Measurements from ENCODE around the gene MCM3AP. TPM values are rescaled to one million over a fixed set of nuclear protein-coding genes. Genes with fewer than 3 reads are reported as not detected.

Gene MCM3AP
- total and polyA plus RNA-seq, 9 of the 15 experiments (the other 6 are each of a cell fraction or from before 2014, with no cell fraction given): 6.5 to 179 (median 69.6) TPM

DNA sequence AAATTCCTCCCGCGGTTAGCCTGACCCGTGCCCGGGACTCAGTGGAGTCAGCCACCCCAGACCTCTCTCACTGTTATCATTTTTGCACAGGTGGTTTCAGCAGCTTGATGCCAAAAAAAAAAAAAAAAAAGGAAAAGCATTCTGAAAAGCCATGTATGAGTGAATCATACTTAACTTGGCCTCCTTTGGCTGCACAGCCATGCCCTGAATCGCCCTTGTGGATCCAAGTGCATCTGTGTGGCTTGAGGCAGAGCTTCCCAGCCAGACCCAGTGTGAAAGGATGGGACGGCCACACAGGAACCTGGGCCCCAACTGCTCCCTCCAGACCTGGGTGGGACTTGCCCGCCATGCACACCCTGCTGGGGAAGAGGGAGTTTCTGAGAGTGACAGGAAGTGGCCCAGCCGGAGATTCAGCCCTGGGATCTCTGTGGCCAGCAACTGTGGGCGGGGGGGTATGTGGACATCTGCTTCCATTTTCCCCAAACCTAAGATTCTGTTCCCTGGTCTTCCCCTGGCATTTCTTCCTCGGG is 9.3 kb upstream of the MCM3AP start (continued):
- TF ChIP-seq, protein P1, sequence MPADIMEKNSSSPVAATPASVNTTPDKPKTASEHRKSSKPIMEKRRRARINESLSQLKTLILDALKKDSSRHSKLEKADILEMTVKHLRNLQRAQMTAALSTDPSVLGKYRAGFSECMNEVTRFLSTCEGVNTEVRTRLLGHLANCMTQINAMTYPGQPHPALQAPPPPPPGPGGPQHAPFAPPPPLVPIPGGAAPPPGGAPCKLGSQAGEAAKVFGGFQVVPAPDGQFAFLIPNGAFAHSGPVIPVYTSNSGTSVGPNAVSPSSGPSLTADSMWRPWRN (IDR thresholded peaks at IDR 0.05; ENCODE audit: low read depth): peak; percentile 80
- TF ChIP-seq SREBF2 (CRISPR knock-in tag; IDR thresholded peaks at IDR 0.05) (no peak), NBN (IDR thresholded peaks at IDR 0.05; ENCODE audit: low read depth) (peak; percentile 79; the same call in 1 of the 2 replicates), ZNF444 (CRISPR knock-in tag; IDR thresholded peaks at IDR 0.05) (no peak), KLF16 (IDR thresholded peaks at IDR 0.05) (no peak), TAL1 (IDR thresholded peaks at IDR 0.05) (peak; percentile 75), EHMT2 (IDR thresholded peaks at IDR 0.05) (peak; percentile 53; the same call in 1 of the 2 replicates), TOE1 (IDR thresholded peaks at IDR 0.05; ENCODE audit: borderline replicate concordance) (peak; percentile 44; the same call in 1 of the 2 replicates), TOE1 (CRISPR knock-in tag; IDR thresholded peaks at IDR 0.05; ENCODE audit: borderline replicate concordance, low read depth) (no peak), TCF7 (IDR thresholded peaks at IDR 0.05; ENCODE audit: borderline replicate concordance) (no peak), CBFA2T2 (conservative IDR thresholded peaks at IDR 0.05) (peak; percentile 74), HNRNPLL (IDR thresholded peaks at IDR 0.05; ENCODE audit: low read depth, low read length, poor library complexity, severe bottlenecking) (no peak), ZNF197 (CRISPR knock-in tag; IDR thresholded peaks at IDR 0.05; ENCODE audit: low read depth) (no peak), HDAC1 (IDR thresholded peaks at IDR 0.05) (peak in 1 of 2 experiments; percentile 47; a peak in 1 of 4 replicates), ZNF316 (IDR thresholded peaks at IDR 0.05) (no peak), TEAD1 (CRISPR knock-in tag; IDR thresholded peaks at IDR 0.05) (peak; percentile 43 to 47; a peak in 1 of 4 replicates)
- TF ChIP-seq, protein P2, sequence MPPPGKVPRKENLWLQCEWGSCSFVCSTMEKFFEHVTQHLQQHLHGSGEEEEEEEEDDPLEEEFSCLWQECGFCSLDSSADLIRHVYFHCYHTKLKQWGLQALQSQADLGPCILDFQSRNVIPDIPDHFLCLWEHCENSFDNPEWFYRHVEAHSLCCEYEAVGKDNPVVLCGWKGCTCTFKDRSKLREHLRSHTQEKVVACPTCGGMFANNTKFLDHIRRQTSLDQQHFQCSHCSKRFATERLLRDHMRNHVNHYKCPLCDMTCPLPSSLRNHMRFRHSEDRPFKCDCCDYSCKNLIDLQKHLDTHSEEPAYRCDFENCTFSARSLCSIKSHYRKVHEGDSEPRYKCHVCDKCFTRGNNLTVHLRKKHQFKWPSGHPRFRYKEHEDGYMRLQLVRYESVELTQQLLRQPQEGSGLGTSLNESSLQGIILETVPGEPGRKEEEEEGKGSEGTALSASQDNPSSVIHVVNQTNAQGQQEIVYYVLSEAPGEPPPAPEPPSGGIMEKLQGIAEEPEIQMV (tag; conservative IDR thresholded peaks at IDR 0.05; ENCODE audit: low read depth): 0 out of 2 replicates have a peak, but pooled peaks have one; percentile 8
- TF ChIP-seq, protein P3, sequence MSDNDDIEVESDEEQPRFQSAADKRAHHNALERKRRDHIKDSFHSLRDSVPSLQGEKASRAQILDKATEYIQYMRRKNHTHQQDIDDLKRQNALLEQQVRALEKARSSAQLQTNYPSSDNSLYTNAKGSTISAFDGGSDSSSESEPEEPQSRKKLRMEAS (CRISPR knock-in tag; IDR thresholded peaks at IDR 0.05): peak; percentile 45
- TF ChIP-seq, protein P4, sequence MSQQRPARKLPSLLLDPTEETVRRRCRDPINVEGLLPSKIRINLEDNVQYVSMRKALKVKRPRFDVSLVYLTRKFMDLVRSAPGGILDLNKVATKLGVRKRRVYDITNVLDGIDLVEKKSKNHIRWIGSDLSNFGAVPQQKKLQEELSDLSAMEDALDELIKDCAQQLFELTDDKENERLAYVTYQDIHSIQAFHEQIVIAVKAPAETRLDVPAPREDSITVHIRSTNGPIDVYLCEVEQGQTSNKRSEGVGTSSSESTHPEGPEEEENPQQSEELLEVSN (IDR thresholded peaks at IDR 0.05; ENCODE audit: borderline replicate concordance in 1 of 2, extremely low read depth in 1 of 2, insufficient read depth in 1 of 2, insufficient read length in 1 of 2, low read depth in 1 of 2, low read length in 1 of 2, poor library complexity in 1 of 2, severe bottlenecking in 1 of 2): peak in 1 of 2 experiments; percentile 11
- TF ChIP-seq, protein P5, sequence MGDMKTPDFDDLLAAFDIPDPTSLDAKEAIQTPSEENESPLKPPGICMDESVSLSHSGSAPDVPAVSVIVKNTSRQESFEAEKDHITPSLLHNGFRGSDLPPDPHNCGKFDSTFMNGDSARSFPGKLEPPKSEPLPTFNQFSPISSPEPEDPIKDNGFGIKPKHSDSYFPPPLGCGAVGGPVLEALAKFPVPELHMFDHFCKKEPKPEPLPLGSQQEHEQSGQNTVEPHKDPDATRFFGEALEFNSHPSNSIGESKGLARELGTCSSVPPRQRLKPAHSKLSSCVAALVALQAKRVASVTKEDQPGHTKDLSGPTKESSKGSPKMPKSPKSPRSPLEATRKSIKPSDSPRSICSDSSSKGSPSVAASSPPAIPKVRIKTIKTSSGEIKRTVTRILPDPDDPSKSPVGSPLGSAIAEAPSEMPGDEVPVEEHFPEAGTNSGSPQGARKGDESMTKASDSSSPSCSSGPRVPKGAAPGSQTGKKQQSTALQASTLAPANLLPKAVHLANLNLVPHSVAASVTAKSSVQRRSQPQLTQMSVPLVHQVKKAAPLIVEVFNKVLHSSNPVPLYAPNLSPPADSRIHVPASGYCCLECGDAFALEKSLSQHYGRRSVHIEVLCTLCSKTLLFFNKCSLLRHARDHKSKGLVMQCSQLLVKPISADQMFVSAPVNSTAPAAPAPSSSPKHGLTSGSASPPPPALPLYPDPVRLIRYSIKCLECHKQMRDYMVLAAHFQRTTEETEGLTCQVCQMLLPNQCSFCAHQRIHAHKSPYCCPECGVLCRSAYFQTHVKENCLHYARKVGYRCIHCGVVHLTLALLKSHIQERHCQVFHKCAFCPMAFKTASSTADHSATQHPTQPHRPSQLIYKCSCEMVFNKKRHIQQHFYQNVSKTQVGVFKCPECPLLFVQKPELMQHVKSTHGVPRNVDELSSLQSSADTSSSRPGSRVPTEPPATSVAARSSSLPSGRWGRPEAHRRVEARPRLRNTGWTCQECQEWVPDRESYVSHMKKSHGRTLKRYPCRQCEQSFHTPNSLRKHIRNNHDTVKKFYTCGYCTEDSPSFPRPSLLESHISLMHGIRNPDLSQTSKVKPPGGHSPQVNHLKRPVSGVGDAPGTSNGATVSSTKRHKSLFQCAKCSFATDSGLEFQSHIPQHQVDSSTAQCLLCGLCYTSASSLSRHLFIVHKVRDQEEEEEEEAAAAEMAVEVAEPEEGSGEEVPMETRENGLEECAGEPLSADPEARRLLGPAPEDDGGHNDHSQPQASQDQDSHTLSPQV (IDR thresholded peaks at IDR 0.05): peak; percentile 74; the same call in 1 of the 2 replicates

Measured in K562 (cell line).